ENCODE data around the gene NEIL3. TPM values are rescaled to one million over a fixed set of nuclear protein-coding genes. Genes with fewer than 3 reads are reported as not detected.

The NEIL3 gene
- total RNA-seq, 4 donors from 2014 or later = 0.11 to 0.50 TPM; not detected in 2

DNA sequence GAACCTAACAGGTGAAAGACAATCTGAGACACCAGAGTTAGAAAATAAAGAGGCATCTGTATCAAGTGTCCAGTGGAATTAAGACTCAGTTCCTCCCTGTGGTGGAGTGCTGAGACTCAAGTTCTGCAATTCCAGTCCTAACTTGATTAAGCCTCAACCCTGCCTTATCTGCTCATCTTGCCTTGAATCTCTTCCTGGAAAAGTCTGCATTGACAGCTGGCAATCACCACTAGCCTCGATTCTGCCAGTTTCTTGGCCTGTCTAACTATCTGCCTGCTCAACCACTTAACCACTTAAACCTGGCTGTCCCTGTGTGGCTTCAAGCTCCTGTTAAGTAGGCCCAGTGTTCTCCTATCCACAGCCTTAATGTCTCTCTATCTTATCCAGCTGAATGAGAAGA lies 22.4 kb upstream of the NEIL3 start:
- Histone ChIP-seq H3K27me3 (no peaks in the 10 kb centered on the region), H3K27ac (replicated peaks in 1 of 4) (no peak overlapping the region), H3K4me1 (no peaks in the 10 kb centered on the region), H3K36me3 (no peaks in the 10 kb centered on the region), H3K9me3 (no peaks in the 10 kb centered on the region), H3K4me3 (no peak overlapping the region)
- no peak for DNase-seq (ENCODE audit: extremely low spot score)
- WGBS = 44% methylated on average over 1 of the region's 1 CpG
- intact Hi-C loops (cut with DNase I) = no loop called here
- TF ChIP-seq, protein P1, sequence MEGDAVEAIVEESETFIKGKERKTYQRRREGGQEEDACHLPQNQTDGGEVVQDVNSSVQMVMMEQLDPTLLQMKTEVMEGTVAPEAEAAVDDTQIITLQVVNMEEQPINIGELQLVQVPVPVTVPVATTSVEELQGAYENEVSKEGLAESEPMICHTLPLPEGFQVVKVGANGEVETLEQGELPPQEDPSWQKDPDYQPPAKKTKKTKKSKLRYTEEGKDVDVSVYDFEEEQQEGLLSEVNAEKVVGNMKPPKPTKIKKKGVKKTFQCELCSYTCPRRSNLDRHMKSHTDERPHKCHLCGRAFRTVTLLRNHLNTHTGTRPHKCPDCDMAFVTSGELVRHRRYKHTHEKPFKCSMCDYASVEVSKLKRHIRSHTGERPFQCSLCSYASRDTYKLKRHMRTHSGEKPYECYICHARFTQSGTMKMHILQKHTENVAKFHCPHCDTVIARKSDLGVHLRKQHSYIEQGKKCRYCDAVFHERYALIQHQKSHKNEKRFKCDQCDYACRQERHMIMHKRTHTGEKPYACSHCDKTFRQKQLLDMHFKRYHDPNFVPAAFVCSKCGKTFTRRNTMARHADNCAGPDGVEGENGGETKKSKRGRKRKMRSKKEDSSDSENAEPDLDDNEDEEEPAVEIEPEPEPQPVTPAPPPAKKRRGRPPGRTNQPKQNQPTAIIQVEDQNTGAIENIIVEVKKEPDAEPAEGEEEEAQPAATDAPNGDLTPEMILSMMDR (IDR thresholded peaks at IDR 0.05) = no peak
- TF ChIP-seq POLR2A (IDR thresholded peaks at IDR 0.05; ENCODE audit: low read depth) = no peak
- TF ChIP-seq POLR2AphosphoS5 (IDR thresholded peaks at IDR 0.05) = no peak
- no peak for TF ChIP-seq EP300 (IDR thresholded peaks at IDR 0.05)

GRCh38 chr4:177288335-177288734 lies 21.3 kb upstream of the NEIL3 start:
- WGBS = 96% methylated on average over 1 of the region's 1 CpG
- intact Hi-C loops (cut with DNase I) = no loop called here
- Histone ChIP-seq H3K36me3 (no peaks in the 10 kb centered on the region), H3K4me1 (no peaks in the 10 kb centered on the region), H3K27me3 (no peaks in the 10 kb centered on the region), H3K4me3 (no peak overlapping the region), H3K27ac (replicated peaks in 1 of 4) (no peak overlapping the region), H3K9me3 (no peaks in the 10 kb centered on the region)
- TF ChIP-seq, protein P1 (IDR thresholded peaks at IDR 0.05) = no peak
- TF ChIP-seq POLR2A (IDR thresholded peaks at IDR 0.05; ENCODE audit: low read depth) = no peak
- TF ChIP-seq POLR2AphosphoS5 (IDR thresholded peaks at IDR 0.05) = no peak
- no peak for TF ChIP-seq EP300 (IDR thresholded peaks at IDR 0.05)
- DNase-seq (ENCODE audit: extremely low spot score) = no peak

- no peak for DNase-seq (ENCODE audit: extremely low spot score)
- Histone ChIP-seq H3K4me3 (no peak overlapping the region), H3K27ac (replicated peaks in 1 of 4) (no peak overlapping the region), H3K27me3 (no peaks in the 10 kb centered on the region), H3K36me3 (no peaks in the 10 kb centered on the region), H3K9me3 (no peaks in the 10 kb centered on the region), H3K4me1 (no peaks in the 10 kb centered on the region)
- 54% methylated on average over 6 of the region's 6 CpGs for WGBS
- TF ChIP-seq EP300 (IDR thresholded peaks at IDR 0.05) = no peak
- TF ChIP-seq, protein P1 (IDR thresholded peaks at IDR 0.05) = no peak
- TF ChIP-seq POLR2A (IDR thresholded peaks at IDR 0.05; ENCODE audit: low read depth) = no peak
- TF ChIP-seq POLR2AphosphoS5 (IDR thresholded peaks at IDR 0.05) = no peak
- intact Hi-C loops (cut with DNase I) = no loop called here
These were observed 18.9 kb upstream of the NEIL3 start for GRCh38 chr4:177290780-177291179.

- intact Hi-C loops (cut with DNase I) = no loop called here
- Histone ChIP-seq H3K27me3 (no peaks in the 10 kb centered on the region), H3K36me3 (no peaks in the 10 kb centered on the region), H3K27ac (replicated peaks in 1 of 4) (no peak overlapping the region), H3K4me1 (no peaks in the 10 kb centered on the region), H3K9me3 (no peaks in the 10 kb centered on the region), H3K4me3 (no peak overlapping the region)
- DNase-seq (ENCODE audit: extremely low spot score) = no peak
- TF ChIP-seq POLR2AphosphoS5 (IDR thresholded peaks at IDR 0.05) (no peak), EP300 (IDR thresholded peaks at IDR 0.05) (no peak), POLR2A (IDR thresholded peaks at IDR 0.05; ENCODE audit: low read depth) (no peak)
- TF ChIP-seq, protein P1 (IDR thresholded peaks at IDR 0.05) = no peak
- 84% methylated on average over 2 of the region's 2 CpGs for WGBS
These were observed 17.5 kb upstream of the NEIL3 start for GRCh38 chr4:177292171-177292570.

All from esophagus muscularis mucosa (tissue), 4 donors.